H1 (cell line): Measurements from ENCODE around the gene NRXN3. TPM values are rescaled to one million over a fixed set of nuclear protein-coding genes. Genes with fewer than 3 reads are reported as not detected.

Experiments
- KDM4A ChIP-seq: IDR thresholded peaks from one replicate; pipeline ENCODE4 v1.7.1; 2012; ENCODE audit warnings: low read depth, mild to moderate bottlenecking, moderate library complexity, low read length, inconsistent platforms; ENCODE audit not compliant: severe bottlenecking
- POLR2A ChIP-seq, 2 experiments: IDR thresholded peaks; 1 replicate in 1 of 2; 2 replicates in 1 of 2; pipeline ENCODE4 v1.6.1; 2011; ENCODE audit warnings: low read depth in 2 of 2, low read length in 2 of 2, mild to moderate bottlenecking in 2 of 2; ENCODE audit errors: control extremely low read depth in 1 of 2
- RAD21 ChIP-seq, 2 experiments: IDR thresholded peaks in 1 of 2; conservative IDR thresholded peaks in 1 of 2; 2 replicates each; pipeline ENCODE4 v1.6.1; 2011; ENCODE audit warnings: low read depth in 2 of 2, low read length in 2 of 2, improper control_type of control experiment in 1 of 2, inconsistent platforms in 1 of 2, mild to moderate bottlenecking in 1 of 2, moderate library complexity in 1 of 2
- SP4 ChIP-seq: IDR thresholded peaks from 2 replicates; pipeline ENCODE4 v1.6.1; 2012; ENCODE audit warnings: low read length, inconsistent platforms
- USF2 ChIP-seq: IDR thresholded peaks from 2 replicates; pipeline ENCODE4 v1.6.1; 2011; ENCODE audit warnings: low read length, improper control_type of control experiment
- polyA plus RNA-seq, 7 experiments: library from polyadenylated mRNA; depleted of rRNA in 3 of 7; stranded (reverse) in 5 of 7; unstranded in 2 of 7; fragments of >200 nt in 5 of 7; fragments of 200-250 nt in 2 of 7; gene quantifications; 1 replicate in 5 of 7; 2 replicates in 1 of 7; 4 replicates in 1 of 7; pipeline versions ENCODE4 v1.2.1 to v1.2.3, GENCODE V29; 2011 to 2013; ENCODE audit warnings: missing spikeins in 2 of 7, mixed read lengths in 2 of 7
- total RNA-seq: library from RNA; stranded (reverse); fragmentation: NEBNext Ultra II Directional; extraction: Animal tissue kit (Norgen Biotek cat#: 25700); gene quantifications from 2 replicates; pipeline ENCODE4 v1.2.1, GENCODE V29; 2021

The NRXN3 gene
- total and polyA plus RNA-seq, 2 of the 8 experiments (the other 6 are each of a cell fraction or from before 2014, with no cell fraction given): 2.6 to 4.1 TPM

- TF ChIP-seq USF2: no peak
- TF ChIP-seq SP4: no peak
- no peak for TF ChIP-seq POLR2A (IDR thresholded peaks at IDR 0.05; ENCODE audit: control extremely low read depth in 1 of 2, low read depth in 2 of 2, low read length in 2 of 2)
- no peak for TF ChIP-seq KDM4A
- TF ChIP-seq RAD21 (IDR thresholded peaks at IDR 0.05 in 1 of 2, conservative IDR thresholded peaks at IDR 0.05 in 1 of 2; ENCODE audit: low read depth in 2 of 2, low read length in 2 of 2): no peak
Measured at GRCh38 chr14:78852040-78852439, 681.9 kb downstream of the NRXN3 start (continued).
